GM21529 (cell line): Measurements from ENCODE around the gene TRANK1.

Experiments
- ATAC-seq: cut with Tn5 transposase; IDR thresholded peaks from one replicate; pipeline ENCODE4 v1.9.1; 2021; ENCODE audit not compliant: unreplicated experiment

Gene TRANK1

GRCh38 chr3:36811768-36812167 lies 133.1 kb downstream of the TRANK1 start:
- ATAC-seq: no peak

GRCh38 chr3:36804295-36805055 lies 140.4 kb downstream of the TRANK1 start:
- ATAC-seq: no peak

- no peak for ATAC-seq
Measured at GRCh38 chr3:36803091-36803791, 141.6 kb downstream of the TRANK1 start.

GRCh38 chr3:36800533-36801116 lies 144.2 kb downstream of the TRANK1 start:
- no peak for ATAC-seq

GRCh38 chr3:36796881-36797280 lies 148.0 kb downstream of the TRANK1 start:
- ATAC-seq: no peak

GRCh38 chr3:36796161-36796560 lies 148.7 kb downstream of the TRANK1 start:
- no peak for ATAC-seq

- no peak for ATAC-seq
Measured at GRCh38 chr3:36795622-36796021, 149.2 kb downstream of the TRANK1 start.

GRCh38 chr3:36792342-36792741 lies 152.5 kb downstream of the TRANK1 start:
- no peak for ATAC-seq

GRCh38 chr3:36790765-36791164 lies 154.1 kb downstream of the TRANK1 start:
- ATAC-seq: no peak

- ATAC-seq: no peak
Measured at GRCh38 chr3:36786921-36787890, 157.6 kb downstream of the TRANK1 start.

- ATAC-seq: no peak
Measured at GRCh38 chr3:36784138-36784635, 160.7 kb downstream of the TRANK1 start.

GRCh38 chr3:36777424-36778218 lies 167.2 kb downstream of the TRANK1 start:
- peak; percentile 73 for ATAC-seq
